Nephron (organoid): ENCODE results near the gene DLGAP4.

Experiments
- H3K27ac Mint-ChIP-seq, 3 experiments: 2 replicates each; pipeline ENCODE4 v1.8.0; 2020; ENCODE audit warnings: mixed read lengths in 3 of 3, mild to moderate bottlenecking in 2 of 3, moderate library complexity in 1 of 3
- H3K27me3 Mint-ChIP-seq: 2 replicates; pipeline ENCODE4 v1.8.0; 2021; ENCODE audit warnings: low read depth, mild to moderate bottlenecking, moderate library complexity, mixed read lengths
- H3K36me3 Mint-ChIP-seq: 2 replicates; pipeline ENCODE4 v1.8.0; 2020; ENCODE audit warnings: low read depth, mixed read lengths
- H3K4me1 Mint-ChIP-seq: 2 replicates; pipeline ENCODE4 v1.8.0; 2020; ENCODE audit warnings: mixed read lengths
- H3K4me3 Mint-ChIP-seq, 3 experiments: 2 replicates each; pipeline ENCODE4 v1.8.0; 2020; ENCODE audit warnings: mild to moderate bottlenecking in 3 of 3, mixed read lengths in 3 of 3, moderate library complexity in 2 of 3
- H3K9me3 Mint-ChIP-seq: 2 replicates; pipeline ENCODE4 v1.8.0; 2020; ENCODE audit warnings: mixed read lengths
- TF ChIP-seq, protein P1 (sequence below), 3 experiments: fragments of 200-600 bp; sonication (generic); IDR thresholded peaks; one replicate each; pipeline ENCODE4 v1.5.0; 2021; ENCODE audit warnings: antibody characterized with exemption in 3 of 3; ENCODE audit not compliant: unreplicated experiment in 3 of 3

DLGAP4 gene

DNA sequence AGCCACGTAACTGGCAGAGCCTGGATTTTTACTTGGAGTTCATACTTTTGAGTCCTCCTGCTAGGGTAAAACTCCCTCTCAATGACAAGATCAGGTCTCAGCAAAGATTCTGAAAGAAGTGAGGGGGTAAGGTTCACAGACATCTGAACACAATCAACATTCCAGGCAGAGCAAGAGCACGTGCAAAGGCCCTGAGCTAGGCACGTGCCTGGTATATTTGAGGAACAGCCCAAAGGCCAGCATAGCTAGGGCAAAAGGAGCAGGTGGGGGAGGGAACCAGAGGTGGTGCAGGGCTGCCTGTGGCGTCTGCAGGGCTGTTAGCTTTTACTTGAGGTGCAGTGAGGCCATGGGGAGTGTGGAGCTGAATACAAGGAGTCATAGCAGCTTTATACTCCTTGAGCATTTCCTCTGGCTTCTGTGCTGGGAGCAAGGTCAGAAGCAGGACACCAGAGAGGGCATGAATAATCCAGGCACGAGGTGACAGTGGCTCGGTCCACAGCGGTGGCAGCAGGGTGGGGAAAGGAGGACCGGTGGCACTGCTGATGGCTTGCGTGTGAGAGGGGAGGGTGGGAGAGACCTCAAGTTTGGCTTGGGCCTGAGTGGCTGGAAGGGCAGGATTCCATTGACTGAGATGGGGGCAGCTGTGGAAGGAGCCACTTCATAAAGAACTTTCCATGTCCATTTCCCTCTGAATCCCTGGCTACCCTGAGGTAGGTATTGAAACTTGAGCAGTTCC, 57.0 kb downstream of the DLGAP4 start:
- Mint-ChIP-seq H3K27ac (no peak overlapping the region), H3K4me3 (no peak overlapping the region), H3K4me1 (no peaks in the 10 kb centered on the region)

DNA sequence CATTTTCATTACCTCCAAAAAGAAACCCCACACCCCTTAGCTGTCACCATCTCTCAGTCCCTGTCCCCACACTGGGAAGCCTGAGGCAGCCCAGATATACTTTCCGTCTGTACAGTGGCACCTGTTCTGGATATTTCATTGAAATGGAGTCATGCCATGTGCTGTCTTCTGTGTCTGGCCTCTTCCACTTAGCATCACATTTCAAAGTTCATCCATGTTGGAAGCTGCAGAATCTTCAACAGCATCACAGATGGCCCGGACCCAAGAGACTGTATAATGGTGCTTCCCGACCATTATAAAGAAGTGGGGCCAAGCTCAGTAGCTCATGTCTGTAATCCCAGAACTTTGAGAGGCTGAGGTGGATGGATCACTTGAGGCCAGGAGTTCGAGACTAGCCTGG, 58.4 kb downstream of the DLGAP4 start:
- Mint-ChIP-seq H3K9me3 (no peaks in the 10 kb centered on the region), H3K36me3 (no peaks in the 10 kb centered on the region), H3K27ac (no peak overlapping the region), H3K4me1 (no peaks in the 10 kb centered on the region), H3K27me3 (peaks cover 36% of the 10 kb centered on the region), H3K4me3 (no peak overlapping the region)
- TF ChIP-seq, protein P1, sequence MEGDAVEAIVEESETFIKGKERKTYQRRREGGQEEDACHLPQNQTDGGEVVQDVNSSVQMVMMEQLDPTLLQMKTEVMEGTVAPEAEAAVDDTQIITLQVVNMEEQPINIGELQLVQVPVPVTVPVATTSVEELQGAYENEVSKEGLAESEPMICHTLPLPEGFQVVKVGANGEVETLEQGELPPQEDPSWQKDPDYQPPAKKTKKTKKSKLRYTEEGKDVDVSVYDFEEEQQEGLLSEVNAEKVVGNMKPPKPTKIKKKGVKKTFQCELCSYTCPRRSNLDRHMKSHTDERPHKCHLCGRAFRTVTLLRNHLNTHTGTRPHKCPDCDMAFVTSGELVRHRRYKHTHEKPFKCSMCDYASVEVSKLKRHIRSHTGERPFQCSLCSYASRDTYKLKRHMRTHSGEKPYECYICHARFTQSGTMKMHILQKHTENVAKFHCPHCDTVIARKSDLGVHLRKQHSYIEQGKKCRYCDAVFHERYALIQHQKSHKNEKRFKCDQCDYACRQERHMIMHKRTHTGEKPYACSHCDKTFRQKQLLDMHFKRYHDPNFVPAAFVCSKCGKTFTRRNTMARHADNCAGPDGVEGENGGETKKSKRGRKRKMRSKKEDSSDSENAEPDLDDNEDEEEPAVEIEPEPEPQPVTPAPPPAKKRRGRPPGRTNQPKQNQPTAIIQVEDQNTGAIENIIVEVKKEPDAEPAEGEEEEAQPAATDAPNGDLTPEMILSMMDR (IDR thresholded peaks at IDR 0.05; ENCODE audit: unreplicated experiment in 3 of 3): no peak

More for the DNA sequence above, 57.0 kb downstream of the DLGAP4 start:
- TF ChIP-seq, protein P1 (IDR thresholded peaks at IDR 0.05; ENCODE audit: unreplicated experiment in 3 of 3): no peak
- peaks cover 35% of the 10 kb centered on the region for H3K27me3 Mint-ChIP-seq
- H3K36me3 Mint-ChIP-seq: no peaks in the 10 kb centered on the region
- no peaks in the 10 kb centered on the region for H3K9me3 Mint-ChIP-seq

DNA sequence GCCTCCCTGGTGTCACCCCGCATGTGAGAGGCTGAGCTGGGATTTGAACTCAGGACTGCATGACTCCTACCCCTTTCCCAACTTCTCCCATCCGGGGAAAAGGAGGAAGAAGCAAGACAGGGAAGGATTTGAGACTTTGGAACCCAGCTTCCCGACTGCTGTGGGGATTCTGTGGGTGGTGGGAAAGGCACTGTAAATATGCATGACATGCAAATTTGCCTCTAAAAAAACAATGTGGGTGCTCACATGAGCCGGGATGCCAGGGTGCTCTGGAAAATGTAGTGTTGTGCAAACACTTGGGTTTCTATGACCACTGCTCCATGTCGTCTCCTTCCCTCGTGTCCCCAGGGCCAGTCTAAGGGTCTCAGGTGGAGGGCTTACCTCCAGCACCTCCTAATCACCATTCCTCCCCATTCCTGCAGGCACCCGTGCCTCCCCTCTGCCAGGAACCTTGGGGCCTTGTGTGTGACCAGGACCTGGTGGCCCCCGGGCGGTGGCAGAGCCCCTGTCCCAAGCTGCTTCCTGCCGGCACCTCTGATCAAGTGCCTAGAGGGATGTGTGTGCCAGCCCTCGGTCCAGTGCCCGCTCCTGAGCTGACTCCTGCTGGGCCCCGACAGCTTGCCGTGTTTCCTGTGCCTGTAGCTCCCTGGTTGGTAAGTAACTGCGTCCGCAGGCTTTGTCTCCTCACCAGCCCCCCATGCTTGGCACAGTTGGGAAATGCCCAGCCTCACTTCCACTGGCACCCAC, 60.7 kb downstream of the DLGAP4 start:
- Mint-ChIP-seq H3K27me3 (peaks cover 33% of the 10 kb centered on the region), H3K4me3 (no peak overlapping the region), H3K4me1 (no peaks in the 10 kb centered on the region), H3K36me3 (no peaks in the 10 kb centered on the region), H3K27ac (no peak overlapping the region), H3K9me3 (no peaks in the 10 kb centered on the region)
- TF ChIP-seq, protein P1 (IDR thresholded peaks at IDR 0.05; ENCODE audit: unreplicated experiment in 3 of 3): no peak

DNA sequence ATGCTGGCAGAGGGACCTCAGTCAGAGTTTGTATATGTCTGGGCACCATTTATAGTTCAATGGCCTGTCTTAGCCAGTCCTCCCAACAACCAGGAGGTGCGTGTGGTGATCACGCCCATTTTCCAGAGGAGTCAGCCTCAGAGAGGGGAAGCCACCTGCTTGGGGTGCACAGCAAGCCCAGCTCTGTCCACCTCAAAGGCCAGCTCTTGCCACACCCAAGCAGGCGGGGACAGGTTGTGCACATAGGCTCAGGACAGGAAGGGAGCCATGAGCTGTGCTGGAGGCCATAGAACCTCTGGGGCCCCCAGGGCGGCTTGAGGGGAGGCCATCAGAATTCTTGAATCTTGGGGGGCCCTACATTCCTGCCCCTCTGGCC, 61.2 kb downstream of the DLGAP4 start:
- Mint-ChIP-seq H3K4me1 (no peaks in the 10 kb centered on the region), H3K36me3 (no peaks in the 10 kb centered on the region), H3K27me3 (peaks cover 37% of the 10 kb centered on the region), H3K9me3 (no peaks in the 10 kb centered on the region), H3K27ac (no peak overlapping the region), H3K4me3 (no peak overlapping the region)
- TF ChIP-seq, protein P1 (IDR thresholded peaks at IDR 0.05; ENCODE audit: unreplicated experiment in 3 of 3): no peak

DNA sequence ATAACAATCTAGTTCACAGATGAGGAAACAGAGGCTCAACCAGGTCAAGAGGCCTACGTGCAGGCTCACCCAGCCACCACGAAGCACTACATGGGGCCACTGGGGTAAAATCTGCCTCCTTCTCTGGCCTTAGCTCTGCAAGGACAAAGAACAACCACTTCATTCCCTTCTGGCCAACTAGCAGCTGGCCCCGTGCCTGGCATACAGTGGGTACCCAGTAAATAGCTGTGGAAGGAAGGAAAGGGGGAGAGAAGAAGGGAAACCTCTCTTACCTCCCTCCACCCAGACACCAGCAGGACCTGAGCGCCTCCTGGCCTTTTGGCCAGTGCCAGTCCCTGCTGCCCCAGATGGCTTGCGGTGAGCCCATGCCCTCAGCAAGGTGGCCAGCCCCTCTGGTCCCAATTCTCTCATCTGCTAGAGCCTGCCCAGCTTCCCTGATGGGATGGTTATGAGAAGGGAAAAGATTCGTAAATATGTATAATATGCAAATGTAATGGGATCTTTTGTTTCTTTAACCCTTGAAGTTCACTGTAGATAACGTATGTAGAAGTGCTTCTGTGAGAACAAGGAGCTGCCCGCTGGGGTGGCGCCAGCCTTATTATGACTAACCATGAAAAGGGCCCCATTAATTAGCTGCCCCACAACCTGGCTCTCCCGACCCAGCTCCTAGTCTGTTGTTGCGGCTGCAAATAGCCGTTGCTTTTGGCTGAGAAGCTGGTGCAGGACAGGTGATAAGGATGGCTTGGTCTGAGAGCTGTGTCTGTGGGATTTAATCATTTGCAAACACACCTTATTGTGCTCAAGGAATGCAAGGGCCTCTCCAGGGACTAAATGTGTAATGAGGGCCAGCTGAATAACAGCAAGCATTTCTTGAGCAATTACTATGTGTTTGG, 62.0 kb downstream of the DLGAP4 start:
- H3K9me3 Mint-ChIP-seq: no peaks in the 10 kb centered on the region
- TF ChIP-seq, protein P1 (IDR thresholded peaks at IDR 0.05; ENCODE audit: unreplicated experiment in 3 of 3): no peak
- peaks cover 37% of the 10 kb centered on the region for H3K27me3 Mint-ChIP-seq
- H3K36me3 Mint-ChIP-seq: no peaks in the 10 kb centered on the region
- H3K4me1 Mint-ChIP-seq: no peaks in the 10 kb centered on the region
- H3K4me3 Mint-ChIP-seq: no peak overlapping the region
- H3K27ac Mint-ChIP-seq: no peak overlapping the region
